Uterus (tissue), 4 donors: Measurements from ENCODE around the gene CREB5. TPM values are rescaled to one million over a fixed set of nuclear protein-coding genes. Genes with fewer than 3 reads are reported as not detected.
A peak's percentile ranks its signal among the peaks of the same experiment; 100 is the strongest.

Experiments used
- DNase-seq, 2 donors: peaks; one replicate each; pipeline ENCODE4 v3.0.0-alpha.2; 2019 to 2020
- H3K27ac ChIP-seq, 2 donors: fragments of 200-600 bp; sonication (generic); 1 replicate in 1 of 2; 2 replicates in 1 of 2; pipeline ENCODE4 v1.5.1; 2016 to 2018
- H3K27me3 ChIP-seq, 2 donors: fragments of 200-600 bp; sonication (generic); one replicate each; pipeline ENCODE4 v1.5.1; 2018 to 2019; ENCODE audit warnings: control low read depth in 1 of 2
- H3K36me3 ChIP-seq, 2 donors: fragments of 200-600 bp; sonication (generic); one replicate each; pipeline ENCODE4 v1.5.1; 2019; ENCODE audit warnings: control low read depth in 1 of 2
- H3K4me1 ChIP-seq, 2 donors: fragments of 200-600 bp; sonication (generic); one replicate each; pipeline ENCODE4 v1.5.1; 2018 to 2019; ENCODE audit warnings: control low read depth in 1 of 2
- H3K4me3 ChIP-seq, 2 donors: fragments of 200-600 bp; sonication (generic); 1 replicate in 1 of 2; 2 replicates in 1 of 2; pipeline ENCODE4 v1.5.1; 2018 to 2019; ENCODE audit warnings: mild to moderate bottlenecking in 1 of 2
- H3K9me3 ChIP-seq, 2 donors: fragments of 200-600 bp; sonication (generic); one replicate each; pipeline ENCODE4 v1.5.1; 2019; ENCODE audit warnings: control low read depth in 1 of 2
- POLR2A ChIP-seq, 2 donors: fragments of 450-650 bp; IDR thresholded peaks; one replicate each; pipeline ENCODE4 v1.6.1; 2016; ENCODE audit warnings: antibody characterized with exemption in 2 of 2, mild to moderate bottlenecking in 1 of 2, moderate library complexity in 1 of 2
- intact Hi-C: fragments of 100-400 bp; cut with DNase I; formaldehyde crosslinking; loops from one replicate; pipeline ENCODE4 v1.15.1; 2023; ENCODE audit warnings: low total_unique reads
- total RNA-seq, 4 donors: library from RNA; depleted of rRNA in 3 of 4; stranded (reverse); fragments of >200 nt in 3 of 4; gene quantifications; one replicate each; pipeline versions ENCODE4 v1.1.0 to v1.2.4, GENCODE V29; 2014 to 2023
- TF ChIP-seq, protein P1 (sequence below), 4 experiments: fragments of 200-600 bp in 2 of 4; fragments of 450-650 bp in 2 of 4; sonication (generic) in 2 of 4; IDR thresholded peaks; one replicate each; pipeline ENCODE4 v1.5.1; 2016 to 2019; ENCODE audit warnings: antibody characterized with exemption in 4 of 4, mild to moderate bottlenecking in 2 of 4, moderate library complexity in 1 of 4
- donor health status: DM: yes; HTN: yes; CAD: no.

Gene CREB5
- total RNA-seq, 4 donors from 2014 or later, result 7.1 to 40.2 (median 23.9) TPM

DNA sequence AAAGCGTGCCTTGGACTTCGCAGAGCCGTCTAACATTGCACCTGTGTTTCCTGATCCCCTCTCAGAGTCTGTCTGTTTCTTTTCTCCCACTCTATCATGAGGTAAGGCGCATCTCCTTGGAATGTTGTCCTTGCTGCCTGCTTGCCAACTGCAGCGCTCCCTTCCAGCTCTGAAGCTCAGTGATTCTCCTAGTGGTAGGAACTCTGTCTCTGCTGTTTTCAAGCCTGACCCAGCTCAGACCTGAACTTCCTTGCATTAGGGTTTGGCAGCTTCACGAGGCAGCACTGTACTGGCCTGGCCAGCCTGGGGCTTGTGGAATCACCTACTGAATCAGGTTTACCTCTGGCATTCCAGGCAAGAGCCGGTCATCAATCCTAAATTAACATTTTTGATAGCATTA is 123.9 kb downstream of the CREB5 start:
- no peak overlapping the region for H3K4me3 ChIP-seq
- no peak for TF ChIP-seq POLR2A (IDR thresholded peaks at IDR 0.05)
- TF ChIP-seq, protein P1, sequence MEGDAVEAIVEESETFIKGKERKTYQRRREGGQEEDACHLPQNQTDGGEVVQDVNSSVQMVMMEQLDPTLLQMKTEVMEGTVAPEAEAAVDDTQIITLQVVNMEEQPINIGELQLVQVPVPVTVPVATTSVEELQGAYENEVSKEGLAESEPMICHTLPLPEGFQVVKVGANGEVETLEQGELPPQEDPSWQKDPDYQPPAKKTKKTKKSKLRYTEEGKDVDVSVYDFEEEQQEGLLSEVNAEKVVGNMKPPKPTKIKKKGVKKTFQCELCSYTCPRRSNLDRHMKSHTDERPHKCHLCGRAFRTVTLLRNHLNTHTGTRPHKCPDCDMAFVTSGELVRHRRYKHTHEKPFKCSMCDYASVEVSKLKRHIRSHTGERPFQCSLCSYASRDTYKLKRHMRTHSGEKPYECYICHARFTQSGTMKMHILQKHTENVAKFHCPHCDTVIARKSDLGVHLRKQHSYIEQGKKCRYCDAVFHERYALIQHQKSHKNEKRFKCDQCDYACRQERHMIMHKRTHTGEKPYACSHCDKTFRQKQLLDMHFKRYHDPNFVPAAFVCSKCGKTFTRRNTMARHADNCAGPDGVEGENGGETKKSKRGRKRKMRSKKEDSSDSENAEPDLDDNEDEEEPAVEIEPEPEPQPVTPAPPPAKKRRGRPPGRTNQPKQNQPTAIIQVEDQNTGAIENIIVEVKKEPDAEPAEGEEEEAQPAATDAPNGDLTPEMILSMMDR (IDR thresholded peaks at IDR 0.05), result peak; percentile 36 to 75 (median 50)
- no peaks in the 10 kb centered on the region for H3K36me3 ChIP-seq
- intact Hi-C loops, result no loop called here
- H3K9me3 ChIP-seq, result no peaks in the 10 kb centered on the region
- DNase-seq, result peak; percentile 58 to 69
- H3K4me1 ChIP-seq, result no peaks in the 10 kb centered on the region
- no peaks in the 10 kb centered on the region for H3K27me3 ChIP-seq
- no peak overlapping the region for H3K27ac ChIP-seq

DNA sequence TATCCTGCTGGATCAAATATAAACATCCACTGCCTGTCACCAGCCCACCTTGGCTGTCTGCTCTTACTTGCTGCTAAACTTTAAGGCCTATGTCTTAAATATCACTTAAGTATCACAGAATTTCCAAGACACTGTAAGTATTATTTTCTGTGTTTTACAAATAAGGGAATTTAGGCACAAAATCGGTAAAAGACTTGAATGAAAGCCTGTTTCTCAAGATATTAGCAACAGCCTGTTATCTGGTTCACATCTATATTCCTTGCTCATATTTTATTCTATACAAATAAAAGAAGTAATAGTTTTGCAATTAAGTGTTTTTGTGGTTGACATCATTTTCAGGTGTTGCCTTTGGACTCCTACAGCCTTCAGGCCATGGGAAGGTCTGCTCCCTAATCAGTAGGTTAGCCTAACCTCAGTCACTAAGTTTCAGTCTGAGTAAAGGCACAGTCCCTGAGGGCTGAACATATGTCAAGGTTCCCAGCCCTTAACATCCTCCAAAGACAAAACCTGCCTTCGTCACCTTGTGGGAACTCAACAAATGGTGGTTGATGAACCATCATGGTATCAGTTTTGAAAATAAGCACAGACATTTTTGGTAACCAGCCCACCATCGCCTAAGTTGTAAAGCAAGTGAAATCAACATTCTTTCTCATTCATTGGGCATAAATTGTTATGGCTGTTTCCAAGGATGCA is 127.1 kb downstream of the CREB5 start:
- no peaks in the 10 kb centered on the region for H3K36me3 ChIP-seq
- H3K9me3 ChIP-seq, result no peaks in the 10 kb centered on the region
- no peak overlapping the region for H3K27ac ChIP-seq
- H3K27me3 ChIP-seq, result no peaks in the 10 kb centered on the region
- H3K4me1 ChIP-seq, result no peaks in the 10 kb centered on the region
- H3K4me3 ChIP-seq, result no peak overlapping the region
- no peak for DNase-seq
- intact Hi-C loops, result no loop called here
- no peak for TF ChIP-seq POLR2A (IDR thresholded peaks at IDR 0.05)
- TF ChIP-seq, protein P1 (IDR thresholded peaks at IDR 0.05), result no peak

DNA sequence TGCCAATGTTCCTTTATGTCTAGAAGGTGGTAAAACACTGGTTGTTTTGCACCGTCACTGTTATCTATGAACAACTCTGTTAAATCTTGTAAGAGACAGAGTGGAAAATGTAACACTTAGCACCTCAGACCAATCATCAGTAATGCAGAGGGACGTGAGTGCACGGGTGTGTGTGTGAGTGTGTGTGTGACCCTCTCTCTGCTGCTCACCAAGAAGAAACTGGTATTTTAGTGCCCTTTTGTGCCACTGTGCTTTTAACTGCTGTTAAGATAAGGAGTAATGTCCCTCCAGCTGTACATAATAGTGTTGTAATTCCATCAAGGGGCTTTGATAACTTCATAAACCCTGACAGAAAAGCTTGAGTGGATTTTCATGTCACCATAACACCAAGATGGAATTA is 130.1 kb downstream of the CREB5 start:
- Histone ChIP-seq H3K36me3 (no peaks in the 10 kb centered on the region), H3K4me1 (no peaks in the 10 kb centered on the region), H3K9me3 (no peaks in the 10 kb centered on the region), H3K27me3 (no peaks in the 10 kb centered on the region), H3K27ac (no peak overlapping the region), H3K4me3 (no peak overlapping the region)
- intact Hi-C loops, result no loop called here
- no peak for TF ChIP-seq POLR2A (IDR thresholded peaks at IDR 0.05)
- TF ChIP-seq, protein P1 (IDR thresholded peaks at IDR 0.05), result no peak
- no peak for DNase-seq

DNA sequence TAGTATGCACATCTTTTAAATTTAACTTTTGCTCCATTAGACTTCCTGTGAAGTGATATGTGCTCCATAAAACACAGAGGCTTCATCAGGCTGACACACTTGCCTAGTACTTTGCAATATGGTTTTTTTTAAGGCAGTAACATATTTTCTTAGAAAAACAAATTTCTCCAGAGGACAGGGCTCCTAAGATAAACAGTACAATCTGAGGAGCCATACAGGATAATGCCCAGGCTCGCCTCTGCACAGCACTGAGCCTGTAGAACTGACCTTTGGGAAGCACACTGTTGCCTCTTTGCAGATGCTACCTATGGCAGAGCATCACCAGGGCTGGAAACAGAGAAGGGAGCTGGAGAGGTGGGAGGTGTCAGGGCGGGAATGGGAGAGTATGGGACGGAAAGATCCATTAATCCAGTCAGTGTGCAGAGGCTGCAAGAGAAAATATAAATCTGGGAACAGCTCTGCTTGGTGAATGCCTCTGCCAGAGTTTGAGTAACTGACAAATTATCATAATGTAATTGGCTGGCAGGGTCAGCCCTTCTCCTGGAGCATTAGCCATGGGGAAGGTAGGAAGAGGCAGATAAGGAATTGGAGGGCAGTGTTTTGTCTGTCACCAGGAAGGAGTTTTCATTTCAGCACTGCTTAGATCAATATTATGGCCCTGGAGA is 132.3 kb downstream of the CREB5 start:
- no peak overlapping the region for H3K27ac ChIP-seq
- no peaks in the 10 kb centered on the region for H3K27me3 ChIP-seq
- no peak for TF ChIP-seq POLR2A (IDR thresholded peaks at IDR 0.05)
- TF ChIP-seq, protein P1 (IDR thresholded peaks at IDR 0.05), result no peak
- H3K4me1 ChIP-seq, result no peaks in the 10 kb centered on the region
- no peak for DNase-seq
- no peak overlapping the region for H3K4me3 ChIP-seq
- intact Hi-C loops, result no loop called here
- H3K9me3 ChIP-seq, result no peaks in the 10 kb centered on the region
- H3K36me3 ChIP-seq, result no peaks in the 10 kb centered on the region

DNA sequence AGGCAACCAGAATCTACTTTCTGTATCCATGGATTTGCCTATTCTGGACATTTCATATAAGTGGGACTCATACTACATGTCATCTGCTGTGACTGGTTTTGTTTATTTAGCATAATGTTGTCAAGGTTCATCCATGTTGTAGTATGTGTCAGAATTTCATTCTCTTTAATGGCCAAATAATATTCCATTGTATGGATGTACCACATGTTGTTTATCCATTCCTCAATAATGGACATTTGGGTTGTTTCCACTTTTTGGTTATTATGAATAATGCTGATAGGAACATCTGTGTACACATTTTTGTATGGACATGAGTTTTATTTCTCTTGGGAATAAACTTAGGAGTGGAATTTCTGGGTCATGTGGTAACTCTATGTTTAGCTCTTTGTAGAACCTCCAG is 133.7 kb downstream of the CREB5 start:
- no peak overlapping the region for H3K27ac ChIP-seq
- no peak for DNase-seq
- intact Hi-C loops, result no loop called here
- no peaks in the 10 kb centered on the region for H3K36me3 ChIP-seq
- H3K27me3 ChIP-seq, result no peaks in the 10 kb centered on the region
- H3K4me1 ChIP-seq, result no peaks in the 10 kb centered on the region
- TF ChIP-seq, protein P1 (IDR thresholded peaks at IDR 0.05), result no peak
- no peak for TF ChIP-seq POLR2A (IDR thresholded peaks at IDR 0.05)
- H3K4me3 ChIP-seq, result no peak overlapping the region
- H3K9me3 ChIP-seq, result no peaks in the 10 kb centered on the region
